H9 (cell line): ENCODE measurements around the gene EXOG. TPM values are rescaled to one million over a fixed set of nuclear protein-coding genes. Genes with fewer than 3 reads are reported as not detected.

Experiments used
- DNase-seq: peaks from one replicate; pipeline ENCODE4 v3.0.0-alpha.2; 2017
- H2AFZ ChIP-seq: one replicate; pipeline ENCODE4 v1.6.1; 2013; ENCODE audit warnings: mild to moderate bottlenecking, low read length, control low read depth, moderate library complexity
- H2AK5ac ChIP-seq: 2 replicates; pipeline ENCODE4 v1.6.1; 2013; ENCODE audit warnings: low read length, control low read depth, mixed read lengths; ENCODE audit not compliant: insufficient read length
- H2BK120ac ChIP-seq: one replicate; pipeline ENCODE4 v1.6.1; 2013; ENCODE audit warnings: low read depth, mild to moderate bottlenecking, low read length, control low read depth, inconsistent platforms; ENCODE audit not compliant: poor library complexity, severe bottlenecking
- H2BK12ac ChIP-seq: 2 replicates; pipeline ENCODE4 v1.6.1; 2013; ENCODE audit warnings: low read length, control low read depth, mixed read lengths, low read depth; ENCODE audit not compliant: insufficient read length
- H2BK15ac ChIP-seq: 2 replicates; pipeline ENCODE4 v1.6.1; 2013; ENCODE audit warnings: low read depth, low read length, control low read depth
- H2BK20ac ChIP-seq: one replicate; pipeline ENCODE4 v1.6.1; 2013; ENCODE audit warnings: low read depth, mild to moderate bottlenecking, low read length, control low read depth, inconsistent platforms; ENCODE audit not compliant: poor library complexity, severe bottlenecking
- H2BK5ac ChIP-seq: 2 replicates; pipeline ENCODE4 v1.6.1; 2013; ENCODE audit warnings: low read length, control low read depth, mixed read lengths; ENCODE audit not compliant: insufficient read length
- H3K14ac ChIP-seq: 2 replicates; pipeline ENCODE4 v1.6.1; 2013; ENCODE audit warnings: low read length, control low read depth; ENCODE audit not compliant: insufficient read depth
- H3K18ac ChIP-seq: 2 replicates; pipeline ENCODE4 v1.6.1; 2013; ENCODE audit warnings: low read depth, mild to moderate bottlenecking, mixed read lengths, low read length, control low read depth; ENCODE audit not compliant: insufficient read length
- H3K23ac ChIP-seq: 2 replicates; pipeline ENCODE4 v1.6.1; 2013; ENCODE audit warnings: low read length, control low read depth, mixed read lengths, low read depth; ENCODE audit not compliant: insufficient read length
- H3K23me2 ChIP-seq: 2 replicates; pipeline ENCODE4 v1.6.1; 2013; ENCODE audit warnings: low read depth, mild to moderate bottlenecking, mixed read lengths, low read length, control low read depth; ENCODE audit not compliant: insufficient read length, poor library complexity, severe bottlenecking
- H3K27ac ChIP-seq: 2 replicates; pipeline ENCODE4 v1.5.1; 2013; ENCODE audit warnings: low read length, control low read depth, mixed read lengths, low read depth; ENCODE audit not compliant: insufficient read length
- H3K27me3 ChIP-seq: 2 replicates; pipeline ENCODE4 v1.6.1; 2013; ENCODE audit warnings: low read length, control low read depth, inconsistent platforms; ENCODE audit not compliant: insufficient read depth
- H3K4ac ChIP-seq: 2 replicates; pipeline ENCODE4 v1.6.1; 2013; ENCODE audit warnings: low read depth, mild to moderate bottlenecking, control low read depth, inconsistent platforms, low read length, moderate library complexity
- H3K4me1 ChIP-seq: 2 replicates; pipeline ENCODE4 v1.6.1; 2013; ENCODE audit warnings: low read length, control low read depth, inconsistent platforms; ENCODE audit not compliant: insufficient read depth
- H3K4me2 ChIP-seq: 2 replicates; pipeline ENCODE4 v1.6.1; 2013; ENCODE audit warnings: low read length, control low read depth, mixed read lengths; ENCODE audit not compliant: insufficient read length, insufficient read depth
- H3K56ac ChIP-seq: 2 replicates; pipeline ENCODE4 v1.6.1; 2013; ENCODE audit warnings: low read depth, mild to moderate bottlenecking, mixed read lengths, low read length, control low read depth; ENCODE audit not compliant: insufficient read length
- H3K79me1 ChIP-seq: 2 replicates; pipeline ENCODE4 v1.6.1; 2013; ENCODE audit warnings: low read depth, mild to moderate bottlenecking, moderate library complexity, low read length, control low read depth, inconsistent platforms; ENCODE audit not compliant: insufficient read depth, poor library complexity, severe bottlenecking
- H3K79me2 ChIP-seq: 2 replicates; pipeline ENCODE4 v1.6.1; 2013; ENCODE audit warnings: low read length, control low read depth, inconsistent platforms; ENCODE audit not compliant: insufficient read depth
- H3K9ac ChIP-seq: 2 replicates; pipeline ENCODE4 v1.6.1; 2013; ENCODE audit warnings: low read length, control low read depth, mixed read lengths; ENCODE audit not compliant: insufficient read length; ENCODE audit errors: extremely low read depth
- H3K9me3 ChIP-seq: one replicate; pipeline ENCODE4 v1.6.1; 2013; ENCODE audit warnings: low read depth, low read length, inconsistent platforms; ENCODE audit not compliant: control insufficient read depth
- H3T11ph ChIP-seq: one replicate; pipeline ENCODE4 v1.6.1; 2013; ENCODE audit warnings: mild to moderate bottlenecking, low read length, control low read depth, inconsistent platforms
- H4K20me1 ChIP-seq: one replicate; pipeline ENCODE4 v1.6.1; 2013; ENCODE audit not compliant: control insufficient read depth, insufficient read length, insufficient read depth
- H4K5ac ChIP-seq: 2 replicates; pipeline ENCODE4 v1.6.1; 2013; ENCODE audit warnings: low read depth, mild to moderate bottlenecking, mixed read lengths, low read length, control low read depth; ENCODE audit not compliant: insufficient read length
- H4K8ac ChIP-seq: replicated peaks from 2 replicates; pipeline ENCODE4 v1.6.1; 2013; ENCODE audit warnings: low read length, control low read depth, mixed read lengths, low read depth; ENCODE audit not compliant: insufficient read length
- H4K91ac ChIP-seq: 2 replicates; pipeline ENCODE4 v1.6.1; 2013; ENCODE audit warnings: low read depth, mild to moderate bottlenecking, moderate library complexity, mixed read lengths, low read length, control low read depth; ENCODE audit not compliant: insufficient read length
- H3K27ac Mint-ChIP-seq, 3 experiments: 2 replicates in 2 of 3; 3 replicates in 1 of 3; pipeline ENCODE4 v1.8.0; 2020 to 2021; ENCODE audit warnings: mixed read lengths in 3 of 3, mild to moderate bottlenecking in 1 of 3, moderate library complexity in 1 of 3
- H3K27me3 Mint-ChIP-seq: 2 replicates; pipeline ENCODE4 v1.8.0; 2021; ENCODE audit warnings: low read depth, mild to moderate bottlenecking, moderate library complexity, mixed read lengths
- H3K36me3 Mint-ChIP-seq, 3 experiments: 2 replicates in 2 of 3; 3 replicates in 1 of 3; pipeline ENCODE4 v1.8.0; 2020 to 2021; ENCODE audit warnings: low read depth in 3 of 3, mixed read lengths in 3 of 3; ENCODE audit not compliant: insufficient read depth in 1 of 3
- H3K4me1 Mint-ChIP-seq, 2 experiments: 2 replicates each; pipeline ENCODE4 v1.8.0; 2020; ENCODE audit warnings: mixed read lengths in 2 of 2
- H3K4me3 Mint-ChIP-seq, 2 experiments: 2 replicates in 1 of 2; 3 replicates in 1 of 2; pipeline ENCODE4 v1.8.0; 2020 to 2021; ENCODE audit warnings: mild to moderate bottlenecking in 2 of 2, mixed read lengths in 2 of 2, moderate library complexity in 1 of 2
- H3K9me3 Mint-ChIP-seq, 2 experiments: 2 replicates in 1 of 2; 3 replicates in 1 of 2; pipeline ENCODE4 v1.8.0; 2020; ENCODE audit warnings: mild to moderate bottlenecking in 2 of 2, mixed read lengths in 2 of 2, moderate library complexity in 1 of 2
- CTCF ChIP-seq: fragments of 200-600 bp; sonication (generic); conservative IDR thresholded peaks from 3 replicates; pipeline ENCODE4 v1.8.0; 2021; ENCODE audit warnings: antibody characterized with exemption, mild to moderate bottlenecking
- WGBS: extraction: QIAGEN DNeasy Blood & Tissue Kit; methylation state at CpG from one replicate; pipeline ENCODE4 v1.1.7; 2013; ENCODE audit warnings: missing lambda C conversion rate, low lambda C conversion rate, mixed read lengths; ENCODE audit not compliant: insufficient read length; ENCODE audit errors: extremely low coverage; 5-methylcytosine and 5-hydroxymethylcytosine counted together
- total RNA-seq: library from RNA; stranded (reverse); gene quantifications from 2 replicates; pipeline ENCODE4 v1.2.1, GENCODE V29; 2021

The EXOG gene
- total RNA-seq, 1 experiment from 2014 or later = 14.1 TPM

- Histone ChIP-seq H3K56ac (no peak overlapping the region), H3T11ph (no peak overlapping the region), H2BK120ac (no peak overlapping the region), H4K91ac (no peak overlapping the region), H3K23me2 (no peaks in the 10 kb centered on the region), H2BK15ac (no peak overlapping the region), H3K14ac (no peak overlapping the region; the same call in 1 of the 2 replicates), H3K4me1 (no peaks in the 10 kb centered on the region), H3K9ac (no peak overlapping the region), H2BK20ac (no peak overlapping the region), H3K4me2 (no peak overlapping the region), H4K8ac (no peak overlapping the region), H3K79me1 (peaks cover 3% of the 10 kb centered on the region), H3K27me3 (no peaks in the 10 kb centered on the region), H3K9me3 (no peaks in the 10 kb centered on the region), H3K27ac (no peak overlapping the region), H2BK5ac (no peak overlapping the region), H3K79me2 (peaks cover 30% of the 10 kb centered on the region; the same call in 1 of the 2 replicates), H2AK5ac (no peak overlapping the region), H3K18ac (no peak overlapping the region), H4K20me1 (peaks cover 2% of the 10 kb centered on the region), H3K4ac (no peak overlapping the region), H2AFZ (no peak overlapping the region), H4K5ac (no peak overlapping the region), H2BK12ac (no peak overlapping the region), H3K23ac (no peak overlapping the region)
- no peak overlapping the region for H3K27ac Mint-ChIP-seq
- WGBS = no CpG with 5 or more reads among the region's 1 CpG
- peaks cover 14 to 15% of the 10 kb centered on the region in 2 experiments for H3K4me1 Mint-ChIP-seq
- no peak overlapping the region for H3K4me3 Mint-ChIP-seq
- DNase-seq = no peak
- H3K27me3 Mint-ChIP-seq = no peaks in the 10 kb centered on the region
- H3K9me3 Mint-ChIP-seq = peaks cover 28 to 30% of the 10 kb centered on the region in 2 experiments
- H3K36me3 Mint-ChIP-seq = peaks cover 17 to 28% (median 22%) of the 10 kb centered on the region in 3 experiments
- TF ChIP-seq CTCF = no peak
These were observed 23.8 kb upstream of the EXOG start for GRCh38 chr3:38472342-38472741.
